GM04504 (cell line): ENCODE measurements around the gene USP38.
"Not testable (repeated sequence)": the region's sequence is repeated elsewhere in the genome, so short reads cannot be mapped to it uniquely, and the experiment has no call there.

Experiments
- DNase-seq: peaks from one replicate; pipeline ENCODE4 v3.0.0-alpha.2; 2012; ENCODE audit warnings: low read depth

The USP38 gene

GRCh38 chr4:143184503-143185252, at the start of gene USP38:
TSS of gene USP38 (plus strand) at chr4:143184917. CDS start at chr4:143185451, 534 bp downstream.
- DNase-seq, result peak; percentile 90

- DNase-seq, result no peak
These were observed 49.4 kb upstream of the USP38 start for GRCh38 chr4:143135358-143135757.

- no peak for DNase-seq
These were observed 44.0 kb upstream of the USP38 start for GRCh38 chr4:143140696-143141095.

- no peak for DNase-seq
These were observed 36.2 kb upstream of the USP38 start for GRCh38 chr4:143148521-143148920.

GRCh38 chr4:143156853-143157252, 27.9 kb upstream of the USP38 start:
- no peak for DNase-seq

- DNase-seq, result no peak
These were observed 21.1 kb upstream of the USP38 start for GRCh38 chr4:143163614-143164013.

GRCh38 chr4:143166722-143167121, 18.0 kb upstream of the USP38 start:
- DNase-seq, result not testable (repeated sequence)

GRCh38 chr4:143178923-143179322, 5.8 kb upstream of the USP38 start:
- no peak for DNase-seq

- no peak for DNase-seq
These were observed 1.1 kb upstream of the USP38 start for GRCh38 chr4:143183513-143184216.

- no peak for DNase-seq
These were observed 557 bp upstream of the USP38 start for GRCh38 chr4:143184217-143184502.

GRCh38 chr4:143185253-143186107, 763 bp downstream of the USP38 start:
- DNase-seq, result no peak

GRCh38 chr4:143186212-143186611, 1.5 kb downstream of the USP38 start:
- no peak for DNase-seq

- no peak for DNase-seq
These were observed 1.9 kb downstream of the USP38 start for GRCh38 chr4:143186649-143187048.

GRCh38 chr4:143188136-143189088, 3.7 kb downstream of the USP38 start:
- no peak for DNase-seq

- no peak for DNase-seq
These were observed 4.8 kb downstream of the USP38 start for GRCh38 chr4:143189528-143189927.

- DNase-seq, result no peak
These were observed 10.9 kb downstream of the USP38 start for GRCh38 chr4:143195581-143195980.

GRCh38 chr4:143196323-143196722, 11.6 kb downstream of the USP38 start:
- DNase-seq, result no peak

GRCh38 chr4:143199503-143199902, 14.8 kb downstream of the USP38 start:
- no peak for DNase-seq

GRCh38 chr4:143202824-143203223, 18.1 kb downstream of the USP38 start:
- no peak for DNase-seq

- no peak for DNase-seq
These were observed 18.9 kb downstream of the USP38 start for GRCh38 chr4:143203577-143203976.

GRCh38 chr4:143207555-143207954, 22.8 kb downstream of the USP38 start:
- DNase-seq, result no peak

- no peak for DNase-seq
These were observed 27.8 kb downstream of the USP38 start for GRCh38 chr4:143212566-143212965.
